NCI-H2029 treated with DMSO at 0.1 percent for 48 hours (cell line): ENCODE results near the gene ST6GALNAC4.

Experiments used
- DNase-seq: peaks from one replicate; lab custom pipeline; 2025; lab: John Stamatoyannopoulos, UW

Gene ST6GALNAC4

DNA sequence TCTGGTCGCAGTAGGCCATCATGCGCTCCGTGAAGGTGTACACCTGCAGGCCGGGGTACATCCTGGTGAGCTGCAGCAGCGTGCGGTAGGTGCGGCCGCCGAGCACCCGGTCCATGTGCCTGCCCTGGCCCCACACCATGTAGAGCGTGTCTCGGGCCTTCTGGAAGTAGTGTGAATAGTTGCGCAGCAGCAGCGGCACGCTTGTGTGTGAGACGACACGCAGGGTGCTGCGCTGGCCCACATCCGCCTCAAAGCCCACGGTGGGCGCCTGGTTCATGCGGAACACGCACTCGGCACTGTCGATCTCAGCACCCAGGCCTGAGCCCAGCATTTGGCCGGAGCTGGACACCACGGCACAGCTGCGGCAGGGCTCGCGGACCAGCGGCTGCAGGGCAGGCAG is 4.5 kb downstream of the ST6GALNAC4 start:
- no peak for DNase-seq

GRCh38 chr9:127910613-127911205 is 6.1 kb downstream of the ST6GALNAC4 start:
- no peak for DNase-seq

- no peak for DNase-seq
Observed at GRCh38 chr9:127909839-127910273, 7.0 kb downstream of the ST6GALNAC4 start.

- DNase-seq = no peak
Observed at GRCh38 chr9:127908660-127908926, 8.2 kb downstream of the ST6GALNAC4 start.

DNA sequence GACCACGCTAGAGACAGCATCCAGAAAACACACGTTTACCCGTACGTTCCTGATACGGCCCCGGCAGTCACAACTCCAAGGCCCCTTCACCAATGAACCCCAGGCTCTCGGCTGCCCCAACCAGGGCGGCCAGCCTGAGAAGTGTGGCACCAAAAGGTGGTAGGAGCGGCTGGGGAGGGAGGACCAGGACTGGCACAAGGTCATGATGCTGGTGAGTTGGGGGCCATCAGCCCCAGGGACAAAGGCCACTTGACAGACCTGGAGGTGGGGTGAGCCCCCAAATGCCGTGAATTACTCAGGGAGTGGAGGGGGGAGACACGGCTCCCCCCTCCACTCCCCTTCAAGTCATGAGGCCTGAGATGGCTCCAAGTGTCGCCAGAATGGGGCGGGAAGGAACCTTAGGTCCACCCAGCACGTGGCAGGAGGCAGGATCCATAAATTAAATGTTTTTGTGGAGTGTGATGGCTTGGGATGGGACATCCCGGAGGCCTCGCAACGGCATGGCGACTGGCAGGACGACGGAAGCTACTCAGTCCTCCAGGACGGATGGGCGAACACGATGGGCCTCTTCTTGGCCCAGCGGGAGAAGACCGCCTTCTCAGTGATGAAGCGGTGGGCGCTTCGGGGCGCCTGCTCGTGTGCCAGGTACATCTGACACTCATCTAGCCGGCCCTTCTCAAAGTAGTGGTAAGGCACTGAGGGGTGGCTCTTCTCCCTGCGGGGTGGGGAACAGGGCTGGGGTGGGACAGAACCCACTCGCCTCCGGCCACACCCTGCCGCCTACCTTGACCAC is 8.8 kb downstream of the ST6GALNAC4 start:
- DNase-seq = no peak

- DNase-seq = no peak
Observed at GRCh38 chr9:127905788-127906191, 11.1 kb downstream of the ST6GALNAC4 start.

- DNase-seq = no peak
Observed at GRCh38 chr9:127905004-127905728, 11.7 kb downstream of the ST6GALNAC4 start.

GRCh38 chr9:127904561-127905003 is 12.3 kb downstream of the ST6GALNAC4 start:
- no peak for DNase-seq

DNA sequence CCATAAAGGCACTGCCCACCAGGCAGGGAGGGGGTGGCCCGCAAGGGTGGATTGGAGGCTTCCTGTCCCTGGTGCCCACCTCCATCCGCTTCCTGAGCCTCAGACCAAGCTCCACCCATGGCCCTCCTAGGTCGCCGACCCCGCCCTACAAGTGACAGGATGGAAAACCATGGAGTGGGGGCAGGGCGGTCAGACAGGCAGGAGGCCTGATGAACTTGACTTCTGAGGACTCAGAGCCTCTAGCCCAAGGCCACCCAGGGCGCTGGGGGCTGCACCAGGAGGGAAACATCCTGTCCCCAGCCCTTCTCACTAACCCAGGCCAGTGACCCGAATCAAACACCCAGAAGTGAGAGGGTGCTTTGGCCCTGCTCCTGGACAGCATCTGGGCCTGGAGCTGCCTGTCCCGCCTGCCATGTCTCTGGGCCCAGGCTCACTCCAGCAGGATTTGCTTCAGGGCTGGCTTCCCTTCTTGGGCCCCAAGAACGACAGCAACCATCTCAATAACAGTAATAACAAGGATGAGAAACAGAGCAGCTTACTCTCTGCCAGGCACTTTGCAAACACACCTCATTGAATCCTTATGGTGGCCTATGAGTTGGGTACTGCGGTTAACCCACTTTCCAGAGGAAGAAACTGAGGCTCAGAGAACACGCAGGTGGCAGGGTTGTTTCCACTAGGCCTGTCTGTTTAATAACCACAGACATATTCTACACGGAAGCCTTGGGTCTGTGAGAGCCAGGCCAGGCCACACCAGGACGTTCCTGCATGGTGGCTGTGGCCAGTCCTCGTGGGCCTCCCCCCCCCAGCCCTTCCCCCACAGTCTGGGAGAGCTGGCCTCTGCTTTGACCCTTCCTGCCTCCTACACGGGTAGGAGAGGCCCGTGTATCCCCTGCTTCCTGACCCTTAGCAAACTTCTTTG is 13.0 kb downstream of the ST6GALNAC4 start:
- DNase-seq = no peak

GRCh38 chr9:127899128-127899943 is 17.5 kb downstream of the ST6GALNAC4 start, which contains the start of gene ST6GALNAC6:
Gene ST6GALNAC6, minus strand, starts transcription at chr9:127899603. Its CDS starts 1,622 bp downstream, at chr9:127897981.
- no peak for DNase-seq

DNA sequence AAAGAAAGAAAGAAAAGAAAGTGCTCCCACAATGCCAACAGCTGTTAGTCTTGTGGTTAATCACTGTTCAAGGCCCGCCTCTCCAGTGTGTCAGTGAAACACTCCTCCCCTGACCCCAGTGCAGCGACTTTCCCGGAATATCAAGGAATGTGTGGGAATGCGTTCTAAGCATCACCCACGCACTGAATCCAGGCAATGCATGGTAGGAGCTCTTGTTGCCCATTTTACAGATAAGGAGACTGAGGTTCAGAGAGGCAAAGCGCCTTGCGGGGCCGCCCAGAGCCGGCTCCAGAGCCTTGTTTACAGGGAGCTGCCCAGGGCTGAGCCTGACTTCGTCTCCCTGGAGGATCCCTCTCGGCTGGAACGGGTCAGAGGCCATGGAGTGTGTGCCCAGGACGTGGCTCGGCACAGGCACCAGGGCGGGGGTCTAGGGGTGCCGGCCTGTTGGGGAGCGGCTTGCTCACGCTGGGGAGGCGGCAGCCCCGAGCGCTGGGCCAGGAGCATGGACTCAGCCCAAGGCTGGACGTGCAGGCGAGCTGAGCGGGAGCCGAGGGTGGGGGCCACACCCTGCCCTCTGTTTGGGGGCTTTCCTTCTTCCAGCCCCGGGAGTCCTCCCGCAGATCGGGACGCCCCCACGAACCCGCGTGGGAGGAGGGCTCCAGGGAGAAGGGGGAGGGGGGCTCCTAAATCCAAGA is 18.3 kb downstream of the ST6GALNAC4 start:
- no peak for DNase-seq

GRCh38 chr9:127897193-127897692 is 19.6 kb downstream of the ST6GALNAC4 start:
- DNase-seq = no peak

DNA sequence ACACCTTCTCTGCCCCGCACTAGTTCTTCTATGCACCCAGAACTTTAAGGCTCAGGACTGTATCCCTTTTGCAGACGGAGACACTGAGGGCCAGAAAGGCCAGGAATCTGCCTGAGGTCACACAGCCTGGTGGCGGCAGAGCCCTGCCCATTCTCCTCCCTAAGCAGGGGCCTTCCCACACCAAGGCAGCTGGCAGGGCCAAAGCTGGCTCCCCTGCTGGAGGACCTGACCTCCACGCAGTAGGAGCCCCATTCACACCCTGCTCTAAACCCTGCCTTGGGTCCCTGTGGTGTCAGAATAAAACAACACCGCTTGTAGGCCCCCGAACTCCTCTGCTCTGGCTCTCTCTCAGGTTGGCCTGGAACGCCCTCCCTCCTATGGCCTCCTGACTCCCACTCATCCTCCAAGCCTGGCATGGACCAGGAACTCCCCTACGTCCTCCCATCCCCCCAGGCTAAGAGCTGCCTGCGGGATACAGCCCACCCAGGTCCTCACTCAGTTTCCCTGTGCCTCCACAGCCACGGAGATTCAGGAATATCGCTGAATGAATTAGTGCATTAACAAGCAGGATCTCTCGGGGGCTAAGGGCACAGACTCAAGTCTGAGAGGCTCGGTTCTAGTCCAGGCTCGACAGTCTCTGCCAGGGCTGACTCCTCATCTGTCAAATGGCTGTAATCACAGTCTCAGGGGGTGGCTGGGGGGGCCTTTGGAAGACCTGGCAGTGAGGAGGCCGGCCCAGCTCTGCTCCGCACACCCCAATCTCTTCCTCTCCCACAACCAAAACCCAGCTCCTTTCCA is 20.2 kb downstream of the ST6GALNAC4 start:
- DNase-seq = no peak

- DNase-seq = no peak
Observed at GRCh38 chr9:127895811-127896210, 21.0 kb downstream of the ST6GALNAC4 start.

- no peak for DNase-seq
Observed at GRCh38 chr9:127893392-127893791, 23.4 kb downstream of the ST6GALNAC4 start.

DNA sequence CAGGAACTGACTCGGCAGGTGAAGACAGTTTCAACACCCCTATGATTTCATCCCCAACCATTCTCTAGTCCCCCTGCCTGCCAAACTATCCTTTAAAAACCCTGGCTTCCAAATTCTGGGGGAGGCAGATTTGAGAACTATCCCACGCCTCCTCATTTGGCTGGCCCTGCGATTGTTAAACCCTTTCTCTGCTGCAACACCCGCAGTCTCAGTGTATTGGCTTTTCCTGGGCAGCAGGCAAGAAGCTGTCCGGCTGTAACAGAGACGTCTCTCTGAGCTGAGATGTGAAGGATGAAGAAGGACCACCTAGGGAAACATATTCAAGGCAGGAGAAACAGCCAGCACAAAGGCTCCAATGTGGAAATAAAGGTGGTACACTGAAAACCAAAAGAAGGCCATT is 24.0 kb downstream of the ST6GALNAC4 start:
- no peak for DNase-seq

GRCh38 chr9:127890053-127890452 is 26.8 kb downstream of the ST6GALNAC4 start:
- no peak for DNase-seq

GRCh38 chr9:127887792-127888191 is 29.0 kb downstream of the ST6GALNAC4 start:
- DNase-seq = no peak

GRCh38 chr9:127886401-127886972 is 30.4 kb downstream of the ST6GALNAC4 start:
- DNase-seq = no peak
